Parathyroid adenoma (tissue), 2 donors: ENCODE measurements around the gene GREB1L.
"Not testable (repeated sequence)": the region's sequence is repeated elsewhere in the genome, so short reads cannot be mapped to it uniquely, and the experiment has no call there.

Experiments
- H2AFZ ChIP-seq: fragments of 300-600 bp; sonication (generic); one replicate; pipeline ENCODE4 v1.7.0; 2017; ENCODE audit warnings: antibody characterized with exemption, mild to moderate bottlenecking
- H3K27ac ChIP-seq: fragments of 300-600 bp; sonication (generic); one replicate; pipeline ENCODE4 v1.7.0; 2017
- H3K27me3 ChIP-seq: fragments of 300-600 bp; sonication (generic); one replicate; pipeline ENCODE4 v1.7.0; 2017; ENCODE audit warnings: low read length; ENCODE audit not compliant: control insufficient read depth, insufficient read depth
- H3K36me3 ChIP-seq: fragments of 300-600 bp; sonication (generic); one replicate; pipeline ENCODE4 v1.7.0; 2017; ENCODE audit warnings: low read length; ENCODE audit not compliant: control insufficient read depth, insufficient read depth
- H3K4me1 ChIP-seq: fragments of 300-600 bp; sonication (generic); one replicate; pipeline ENCODE4 v1.7.0; 2017; ENCODE audit warnings: control low read depth
- H3K4me2 ChIP-seq: fragments of 300-600 bp; sonication (generic); one replicate; pipeline ENCODE4 v1.7.0; 2017; ENCODE audit warnings: low read length
- H3K4me3 ChIP-seq: fragments of 300-600 bp; sonication (generic); one replicate; pipeline ENCODE4 v1.7.0; 2017; ENCODE audit warnings: low read depth, low read length
- H3K79me2 ChIP-seq: fragments of 300-600 bp; sonication (generic); one replicate; pipeline ENCODE4 v1.7.0; 2017; ENCODE audit warnings: control low read depth
- H3K9ac ChIP-seq: fragments of 300-600 bp; sonication (generic); one replicate; pipeline ENCODE4 v1.7.0; 2017; ENCODE audit warnings: mild to moderate bottlenecking
- H3K9me3 ChIP-seq: fragments of 300-600 bp; sonication (generic); one replicate; pipeline ENCODE4 v1.7.0; 2017; ENCODE audit warnings: low read length; ENCODE audit not compliant: control insufficient read depth
- CTCF ChIP-seq: fragments of 300-600 bp; sonication (generic); IDR thresholded peaks from one replicate; pipeline ENCODE4 v1.7.0; 2017; ENCODE audit warnings: antibody characterized with exemption, mild to moderate bottlenecking
- donor health status: primary hyperparathyroidism.

Gene GREB1L

GRCh38 chr18:21313576-21313975 lies 71.5 kb downstream of the GREB1L start:
- no peak overlapping the region for H3K27ac ChIP-seq
- no peaks in the 10 kb centered on the region for H3K4me1 ChIP-seq
- no peak for TF ChIP-seq CTCF
- no peaks in the 10 kb centered on the region for H3K27me3 ChIP-seq
- no peaks in the 10 kb centered on the region for H3K9me3 ChIP-seq
- H3K9ac ChIP-seq = no peak overlapping the region
- H2AFZ ChIP-seq = no peak overlapping the region
- no peaks in the 10 kb centered on the region for H3K79me2 ChIP-seq
- H3K4me2 ChIP-seq = no peak overlapping the region
- H3K36me3 ChIP-seq = no peaks in the 10 kb centered on the region
- no peak overlapping the region for H3K4me3 ChIP-seq

- no peaks in the 10 kb centered on the region for H3K9me3 ChIP-seq
- no peak overlapping the region for H3K4me3 ChIP-seq
- no peak overlapping the region for H3K4me2 ChIP-seq
- no peaks in the 10 kb centered on the region for H3K79me2 ChIP-seq
- H3K9ac ChIP-seq = no peak overlapping the region
- TF ChIP-seq CTCF = no peak
- no peaks in the 10 kb centered on the region for H3K36me3 ChIP-seq
- H3K4me1 ChIP-seq = no peaks in the 10 kb centered on the region
- H3K27me3 ChIP-seq = no peaks in the 10 kb centered on the region
- no peak overlapping the region for H3K27ac ChIP-seq
- no peak overlapping the region for H2AFZ ChIP-seq
Measured at GRCh38 chr18:21314724-21315123, 72.7 kb downstream of the GREB1L start.

- not testable (repeated sequence) for H3K27me3 ChIP-seq, H3K27ac ChIP-seq, H3K4me3 ChIP-seq, H3K9ac ChIP-seq, H3K4me1 ChIP-seq, H2AFZ ChIP-seq, H3K36me3 ChIP-seq, H3K4me2 ChIP-seq, H3K9me3 ChIP-seq, H3K79me2 ChIP-seq
Measured at GRCh38 chr18:21315126-21315525, 73.1 kb downstream of the GREB1L start.

DNA sequence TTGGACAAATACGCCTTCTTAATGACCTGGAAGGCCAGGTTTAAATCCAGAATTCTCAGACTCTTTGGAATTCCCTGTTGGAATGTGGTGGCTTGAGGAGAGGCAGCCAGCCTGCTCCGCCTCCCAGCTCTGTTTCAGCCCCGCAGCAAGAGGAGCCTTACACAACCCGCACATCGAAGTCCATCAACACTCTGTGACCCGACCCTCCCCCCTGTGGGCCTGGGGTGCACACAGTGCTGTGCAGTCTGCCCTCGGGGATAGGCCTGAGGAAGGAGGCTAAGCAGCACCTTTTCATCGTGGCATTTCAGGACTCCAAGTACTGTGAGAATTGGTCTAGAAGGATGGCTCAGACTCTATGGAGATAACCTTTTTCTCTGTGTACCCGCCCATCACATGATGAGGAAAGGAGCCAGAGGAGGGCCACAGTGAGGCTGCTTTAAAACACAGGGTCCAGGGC lies 73.7 kb downstream of the GREB1L start:
- Histone ChIP-seq H2AFZ (no peak overlapping the region), H3K79me2 (no peaks in the 10 kb centered on the region), H3K9me3 (no peaks in the 10 kb centered on the region), H3K4me1 (no peaks in the 10 kb centered on the region), H3K4me2 (no peak overlapping the region), H3K27me3 (no peaks in the 10 kb centered on the region), H3K27ac (no peak overlapping the region), H3K4me3 (no peak overlapping the region), H3K36me3 (no peaks in the 10 kb centered on the region), H3K9ac (no peak overlapping the region)
- TF ChIP-seq CTCF = no peak

DNA sequence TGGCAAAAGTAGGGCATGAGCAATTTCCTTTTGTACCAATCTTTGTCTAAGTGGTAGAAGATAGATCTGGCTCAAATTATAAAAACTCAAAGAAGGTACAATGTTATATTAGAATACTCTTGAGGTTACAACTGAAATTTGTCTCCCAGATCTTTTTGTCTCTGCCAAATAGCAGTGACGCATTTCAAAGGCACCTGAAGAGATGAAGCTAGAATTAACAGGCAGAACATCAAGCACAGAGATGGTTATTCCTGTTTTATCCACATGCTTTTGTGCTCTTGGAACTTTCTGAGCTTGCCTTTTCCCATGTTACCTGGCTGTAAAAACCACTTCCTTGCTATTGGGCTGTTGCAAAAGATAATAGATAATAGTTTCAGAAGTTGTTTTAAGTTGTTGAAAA lies 74.3 kb downstream of the GREB1L start:
- H2AFZ ChIP-seq = no peak overlapping the region
- no peak for TF ChIP-seq CTCF
- no peaks in the 10 kb centered on the region for H3K79me2 ChIP-seq
- H3K27me3 ChIP-seq = no peaks in the 10 kb centered on the region
- no peaks in the 10 kb centered on the region for H3K9me3 ChIP-seq
- no peak overlapping the region for H3K4me3 ChIP-seq
- H3K9ac ChIP-seq = no peak overlapping the region
- no peaks in the 10 kb centered on the region for H3K36me3 ChIP-seq
- H3K4me1 ChIP-seq = no peaks in the 10 kb centered on the region
- H3K27ac ChIP-seq = no peak overlapping the region
- no peak overlapping the region for H3K4me2 ChIP-seq
